Measurements from ENCODE around the gene LBH.

DNA sequence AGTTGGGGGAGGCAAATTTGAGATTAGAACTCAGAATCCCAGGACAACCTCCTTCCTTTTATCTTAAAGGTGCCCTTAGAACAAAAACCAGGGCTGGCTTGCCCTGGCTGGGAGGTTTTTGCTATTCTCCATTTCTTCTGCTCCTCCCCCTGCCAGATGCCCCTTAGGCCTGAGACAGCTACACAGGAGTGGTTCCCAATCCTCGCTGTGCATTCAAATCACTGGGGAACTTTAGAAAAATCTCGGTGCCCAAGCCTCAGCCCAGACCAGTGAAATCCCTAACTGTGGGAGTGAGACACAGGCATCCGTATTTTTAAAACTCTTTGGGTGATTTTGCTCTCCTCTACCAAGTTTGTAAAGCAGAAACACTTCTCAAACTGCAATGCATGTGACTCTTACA, 38.8 kb downstream of the LBH start:
- TF ChIP-seq ZNF274 (IDR thresholded peaks at IDR 0.05; ENCODE audit: low read depth, low read length) (no peak), SUZ12 (IDR thresholded peaks at IDR 0.05; ENCODE audit: extremely low read depth, insufficient read depth, insufficient read length) (no peak)
